ENCODE measurements around the gene MYH8.

GRCh38 chr17:10369239-10369638 lies 52.5 kb downstream of the MYH8 start:
- TF ChIP-seq ZNF274 (IDR thresholded peaks at IDR 0.05; ENCODE audit: low read depth, low read length) (no peak), YY1 (IDR thresholded peaks at IDR 0.05; ENCODE audit: insufficient read depth, insufficient read length) (no peak), SUZ12 (IDR thresholded peaks at IDR 0.05; ENCODE audit: extremely low read depth, insufficient read depth, insufficient read length) (no peak)
